ENCODE results near the gene PLXND1. TPM values are rescaled to one million over a fixed set of nuclear protein-coding genes. Genes with fewer than 3 reads are reported as not detected.

PLXND1 gene
- total and polyA plus RNA-seq, 2 donors (not counting 1 experiment from before 2014, with no cell fraction given), result 89.6 to 109 TPM

GRCh38 chr3:129571605-129572547, 34.6 kb downstream of the PLXND1 start:
- Histone ChIP-seq H3K79me2 (ENCODE audit: control insufficient read depth, insufficient read depth, low read length) (no peaks in the 10 kb centered on the region), H4K20me1 (ENCODE audit: control insufficient read depth, extremely low read depth, insufficient read depth, low read length) (no peaks in the 10 kb centered on the region), H3K4me1 (ENCODE audit: control insufficient read depth, extremely low read depth, insufficient read depth, low read length) (peaks cover 4% of the 10 kb centered on the region), H3K36me3 (ENCODE audit: control insufficient read depth, insufficient read depth, low read length) (peaks cover 35% of the 10 kb centered on the region), H3K9me3 (ENCODE audit: control insufficient read depth, insufficient read depth, low read depth, low read length) (no peaks in the 10 kb centered on the region), H3K27ac (ENCODE audit: insufficient read depth, low read length) (no peak overlapping the region), H3K27me3 (ENCODE audit: control insufficient read depth, insufficient read depth, low read length) (no peaks in the 10 kb centered on the region), H3K4me3 (replicated peaks in 1 of 4; ENCODE audit: control extremely low read depth in 1 of 4, insufficient read depth in 1 of 4, low read depth in 3 of 4, low read length in 4 of 4) (no peak overlapping the region), H2AFZ (ENCODE audit: low read length) (no peak overlapping the region), H3K9ac (ENCODE audit: insufficient read depth, low read length) (no peak overlapping the region), H3K4me2 (ENCODE audit: extremely low read depth, insufficient read depth, low read length) (no peak overlapping the region)
- TF ChIP-seq CTCF (conservative IDR thresholded peaks at IDR 0.05 in 1 of 2, IDR thresholded peaks at IDR 0.05 in 1 of 2; ENCODE audit: low read depth in 1 of 2, low read length in 2 of 2) (no peak), EZH2 (IDR thresholded peaks at IDR 0.05; ENCODE audit: low read length, missing control alignments) (no peak)
- DNase-seq (ENCODE audit: low read depth in 2 of 2), result no peak

- Histone ChIP-seq H3K4me3 (replicated peaks in 1 of 4; ENCODE audit: control extremely low read depth in 1 of 4, insufficient read depth in 1 of 4, low read depth in 3 of 4, low read length in 4 of 4) (no peak overlapping the region), H3K27ac (ENCODE audit: insufficient read depth, low read length) (no peak overlapping the region), H3K4me2 (ENCODE audit: extremely low read depth, insufficient read depth, low read length) (no peak overlapping the region), H3K4me1 (ENCODE audit: control insufficient read depth, extremely low read depth, insufficient read depth, low read length) (peaks cover 4% of the 10 kb centered on the region), H4K20me1 (ENCODE audit: control insufficient read depth, extremely low read depth, insufficient read depth, low read length) (no peaks in the 10 kb centered on the region), H3K9ac (ENCODE audit: insufficient read depth, low read length) (no peak overlapping the region), H3K27me3 (ENCODE audit: control insufficient read depth, insufficient read depth, low read length) (no peaks in the 10 kb centered on the region), H3K79me2 (ENCODE audit: control insufficient read depth, insufficient read depth, low read length) (no peaks in the 10 kb centered on the region), H3K9me3 (ENCODE audit: control insufficient read depth, insufficient read depth, low read depth, low read length) (no peaks in the 10 kb centered on the region), H3K36me3 (ENCODE audit: control insufficient read depth, insufficient read depth, low read length) (peaks cover 40% of the 10 kb centered on the region), H2AFZ (ENCODE audit: low read length) (no peak overlapping the region)
- DNase-seq (ENCODE audit: low read depth in 2 of 2), result no peak
- TF ChIP-seq EZH2 (IDR thresholded peaks at IDR 0.05; ENCODE audit: low read length, missing control alignments) (no peak), CTCF (conservative IDR thresholded peaks at IDR 0.05 in 1 of 2, IDR thresholded peaks at IDR 0.05 in 1 of 2; ENCODE audit: low read depth in 1 of 2, low read length in 2 of 2) (no peak)
These were observed 36.6 kb downstream of the PLXND1 start for GRCh38 chr3:129569856-129570255.

GRCh38 chr3:129567939-129568338, 38.5 kb downstream of the PLXND1 start:
- Histone ChIP-seq H3K9ac (ENCODE audit: insufficient read depth, low read length) (no peak overlapping the region), H4K20me1 (ENCODE audit: control insufficient read depth, extremely low read depth, insufficient read depth, low read length) (no peaks in the 10 kb centered on the region), H3K4me3 (replicated peaks in 1 of 4; ENCODE audit: control extremely low read depth in 1 of 4, insufficient read depth in 1 of 4, low read depth in 3 of 4, low read length in 4 of 4) (no peak overlapping the region), H3K27ac (ENCODE audit: insufficient read depth, low read length) (no peak overlapping the region), H3K27me3 (ENCODE audit: control insufficient read depth, insufficient read depth, low read length) (no peaks in the 10 kb centered on the region), H2AFZ (ENCODE audit: low read length) (no peak overlapping the region), H3K9me3 (ENCODE audit: control insufficient read depth, insufficient read depth, low read depth, low read length) (no peaks in the 10 kb centered on the region), H3K4me2 (ENCODE audit: extremely low read depth, insufficient read depth, low read length) (no peak overlapping the region), H3K4me1 (ENCODE audit: control insufficient read depth, extremely low read depth, insufficient read depth, low read length) (peaks cover 4% of the 10 kb centered on the region), H3K36me3 (ENCODE audit: control insufficient read depth, insufficient read depth, low read length) (peaks cover 43% of the 10 kb centered on the region), H3K79me2 (ENCODE audit: control insufficient read depth, insufficient read depth, low read length) (no peaks in the 10 kb centered on the region)
- no peak for DNase-seq (ENCODE audit: low read depth in 2 of 2)
- TF ChIP-seq EZH2 (IDR thresholded peaks at IDR 0.05; ENCODE audit: low read length, missing control alignments) (no peak), CTCF (conservative IDR thresholded peaks at IDR 0.05 in 1 of 2, IDR thresholded peaks at IDR 0.05 in 1 of 2; ENCODE audit: low read depth in 1 of 2, low read length in 2 of 2) (no peak)

All from fibroblast of lung (primary cell).